DOHH2 (cell line): ENCODE data around the gene ESRRG.

Experiments
- H3F3A ChIP-seq: fragments of 200-600 bp; sonication (generic), shearing (Covaris generic); 2 replicates; pipeline ENCODE4 v1.6.0; 2016; ENCODE audit warnings: antibody characterized with exemption, mild to moderate bottlenecking; ENCODE audit not compliant: control insufficient read depth, insufficient read depth
- H3K27ac ChIP-seq: fragments of 200-600 bp; sonication (generic); 2 replicates; pipeline ENCODE4 v1.5.1; 2014; ENCODE audit warnings: low read depth, mild to moderate bottlenecking, low read length, moderate library complexity
- H3K27me3 ChIP-seq: fragments of 200-600 bp; sonication (generic); 2 replicates; pipeline ENCODE4 v1.6.1; 2014; ENCODE audit warnings: mild to moderate bottlenecking, low read length, mixed read lengths; ENCODE audit not compliant: control insufficient read depth
- H3K36me3 ChIP-seq: fragments of 200-600 bp; sonication (generic); 2 replicates; pipeline ENCODE4 v1.6.1; 2014; ENCODE audit warnings: mild to moderate bottlenecking, low read length, moderate library complexity, mixed read lengths; ENCODE audit not compliant: control insufficient read depth
- H3K4me1 ChIP-seq: fragments of 200-600 bp; sonication (generic); 2 replicates; pipeline ENCODE4 v1.6.1; 2014; ENCODE audit warnings: mild to moderate bottlenecking, low read length, mixed read lengths; ENCODE audit not compliant: control insufficient read depth
- H3K4me2 ChIP-seq: fragments of 200-600 bp; sonication (generic); 2 replicates; pipeline ENCODE4 v1.6.0; 2014; ENCODE audit warnings: mild to moderate bottlenecking, low read length, moderate library complexity
- H3K4me3 ChIP-seq: fragments of 200-600 bp; sonication (generic); 2 replicates; pipeline ENCODE4 v1.5.1; 2014; ENCODE audit warnings: mild to moderate bottlenecking, low read length, mixed read lengths
- H3K79me2 ChIP-seq: fragments of 200-600 bp; sonication (generic); 2 replicates; pipeline ENCODE4 v1.6.1; 2014; ENCODE audit warnings: mild to moderate bottlenecking, low read length, mixed read lengths; ENCODE audit not compliant: control insufficient read depth
- H3K9me2 ChIP-seq: fragments of 200-600 bp; sonication (generic); replicated peaks from 2 replicates; pipeline ENCODE4 v1.6.1; 2014; ENCODE audit warnings: mild to moderate bottlenecking, low read length, mixed read lengths; ENCODE audit not compliant: control insufficient read depth
- H3K9me3 ChIP-seq: fragments of 200-600 bp; sonication (generic); 2 replicates; pipeline ENCODE4 v1.6.1; 2014; ENCODE audit warnings: antibody characterized with exemption, low read length, mixed read lengths; ENCODE audit not compliant: control insufficient read depth, insufficient read depth
- H4K20me1 ChIP-seq: fragments of 200-600 bp; sonication (generic); 2 replicates; pipeline ENCODE4 v1.6.0; 2014; ENCODE audit warnings: low read depth, mild to moderate bottlenecking, antibody characterized with exemption, low read length, moderate library complexity; ENCODE audit not compliant: control insufficient read depth, insufficient read depth
- EZH2phosphoT487 ChIP-seq: fragments of 200-600 bp; sonication (generic); IDR thresholded peaks from 2 replicates; pipeline ENCODE4 v1.6.1; 2017; ENCODE audit warnings: borderline replicate concordance, mild to moderate bottlenecking, antibody characterized with exemption, low read length, moderate library complexity, mixed read lengths
- TF ChIP-seq, protein P1 (sequence below): fragments of 200-600 bp; sonication (generic); IDR thresholded peaks from one replicate; pipeline ENCODE4 v1.5.1; 2014; ENCODE audit warnings: antibody characterized with exemption, mild to moderate bottlenecking, low read depth, low read length; ENCODE audit not compliant: poor library complexity, severe bottlenecking

ESRRG gene

DNA sequence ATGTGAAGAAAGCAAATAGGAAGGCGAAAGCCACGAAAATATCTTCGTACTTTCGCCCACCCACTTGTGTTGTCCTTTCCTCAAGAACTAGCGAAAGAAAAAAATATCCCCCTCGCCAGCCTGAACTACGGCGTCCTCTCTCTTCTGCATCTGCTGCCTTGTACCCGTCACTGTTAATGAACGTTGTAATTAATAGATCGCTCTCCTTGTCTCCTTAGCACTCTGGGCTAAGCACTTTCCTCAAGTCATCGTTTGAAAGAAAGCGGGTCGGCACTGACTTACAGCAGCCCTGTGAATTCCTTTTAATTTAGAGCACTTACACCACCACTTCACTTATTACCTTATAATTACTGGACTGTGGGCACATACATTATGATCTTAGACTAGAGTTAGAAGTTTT lies 44.1 kb downstream of the ESRRG start:
- Histone ChIP-seq H4K20me1 (no peaks in the 10 kb centered on the region), H3K9me2 (no peaks in the 10 kb centered on the region), H3K4me2 (no peak overlapping the region), H3K36me3 (no peaks in the 10 kb centered on the region), H3F3A (no peaks in the 10 kb centered on the region), H3K9me3 (no peaks in the 10 kb centered on the region), H3K4me1 (no peaks in the 10 kb centered on the region), H3K79me2 (no peaks in the 10 kb centered on the region), H3K4me3 (no peak overlapping the region), H3K27ac (no peak overlapping the region), H3K27me3 (no peaks in the 10 kb centered on the region)
- TF ChIP-seq EZH2phosphoT487: no peak
- TF ChIP-seq, protein P1, sequence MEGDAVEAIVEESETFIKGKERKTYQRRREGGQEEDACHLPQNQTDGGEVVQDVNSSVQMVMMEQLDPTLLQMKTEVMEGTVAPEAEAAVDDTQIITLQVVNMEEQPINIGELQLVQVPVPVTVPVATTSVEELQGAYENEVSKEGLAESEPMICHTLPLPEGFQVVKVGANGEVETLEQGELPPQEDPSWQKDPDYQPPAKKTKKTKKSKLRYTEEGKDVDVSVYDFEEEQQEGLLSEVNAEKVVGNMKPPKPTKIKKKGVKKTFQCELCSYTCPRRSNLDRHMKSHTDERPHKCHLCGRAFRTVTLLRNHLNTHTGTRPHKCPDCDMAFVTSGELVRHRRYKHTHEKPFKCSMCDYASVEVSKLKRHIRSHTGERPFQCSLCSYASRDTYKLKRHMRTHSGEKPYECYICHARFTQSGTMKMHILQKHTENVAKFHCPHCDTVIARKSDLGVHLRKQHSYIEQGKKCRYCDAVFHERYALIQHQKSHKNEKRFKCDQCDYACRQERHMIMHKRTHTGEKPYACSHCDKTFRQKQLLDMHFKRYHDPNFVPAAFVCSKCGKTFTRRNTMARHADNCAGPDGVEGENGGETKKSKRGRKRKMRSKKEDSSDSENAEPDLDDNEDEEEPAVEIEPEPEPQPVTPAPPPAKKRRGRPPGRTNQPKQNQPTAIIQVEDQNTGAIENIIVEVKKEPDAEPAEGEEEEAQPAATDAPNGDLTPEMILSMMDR: no peak

DNA sequence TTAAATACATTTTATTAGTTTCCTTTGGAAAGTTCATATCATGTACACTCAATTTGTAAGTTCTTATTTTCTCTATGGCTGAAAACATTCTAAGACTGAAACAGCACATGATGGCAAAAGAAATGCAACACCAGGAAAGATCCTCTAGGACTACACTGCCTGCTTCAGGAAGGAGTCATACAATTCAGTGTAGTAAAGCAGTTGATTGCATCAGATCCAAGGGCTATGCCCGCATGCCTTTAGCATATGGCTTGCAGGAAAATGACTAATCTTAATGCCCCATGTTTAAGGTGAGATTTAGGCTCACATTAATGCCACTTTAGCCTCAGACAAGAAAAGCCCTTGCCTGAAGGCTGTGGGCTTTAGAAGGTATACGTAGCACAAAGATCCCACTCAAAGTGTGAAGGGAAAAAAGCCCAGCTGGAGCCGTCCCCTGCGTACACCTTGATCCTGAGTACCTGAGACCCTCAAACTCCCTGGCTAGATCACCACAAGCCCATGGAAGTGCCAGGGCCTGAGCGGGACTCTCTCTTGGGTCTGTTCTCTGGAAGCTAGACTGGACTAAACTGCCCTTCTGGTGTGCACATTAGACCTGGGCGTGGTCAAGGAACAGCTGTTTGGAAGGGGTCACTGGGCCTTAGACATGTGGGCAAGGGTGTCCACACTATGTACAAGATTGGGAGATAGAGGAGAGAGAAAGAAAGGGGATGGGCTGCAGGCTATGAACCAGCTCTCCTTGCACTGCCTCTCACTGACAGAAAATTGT lies 52.9 kb downstream of the ESRRG start:
- no peak for TF ChIP-seq EZH2phosphoT487
- TF ChIP-seq, protein P1: no peak
- Histone ChIP-seq H3K27ac (no peak overlapping the region), H3K9me3 (no peaks in the 10 kb centered on the region)

DNA sequence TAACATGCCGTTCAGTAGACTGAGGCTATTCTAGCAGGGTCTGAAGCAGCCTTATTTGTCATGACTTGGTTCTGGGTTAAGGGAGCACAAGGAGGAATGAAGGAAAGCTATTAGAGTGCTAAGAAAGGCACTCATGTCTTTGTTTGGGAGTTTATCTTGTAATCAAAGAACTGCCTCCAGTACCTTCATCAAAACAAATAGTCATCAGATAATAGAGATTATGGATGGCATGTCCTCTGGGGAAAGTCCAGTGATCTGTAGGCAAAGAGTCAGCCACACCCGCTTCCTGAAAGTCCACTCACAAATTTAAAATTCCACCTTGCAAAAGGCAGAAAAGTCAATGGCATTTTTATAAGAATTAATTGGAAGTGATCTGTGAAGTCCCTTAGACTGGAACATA lies 56.8 kb downstream of the ESRRG start:
- no peak overlapping the region for H3K4me2 ChIP-seq
- no peaks in the 10 kb centered on the region for H4K20me1 ChIP-seq
- TF ChIP-seq EZH2phosphoT487: no peak
- H3K4me1 ChIP-seq: no peaks in the 10 kb centered on the region
- H3K4me3 ChIP-seq: no peak overlapping the region
- H3K9me3 ChIP-seq: no peaks in the 10 kb centered on the region
- H3K9me2 ChIP-seq: no peaks in the 10 kb centered on the region
- no peaks in the 10 kb centered on the region for H3K79me2 ChIP-seq
- no peak overlapping the region for H3K27ac ChIP-seq
- no peaks in the 10 kb centered on the region for H3K36me3 ChIP-seq
- H3K27me3 ChIP-seq: no peaks in the 10 kb centered on the region
- no peaks in the 10 kb centered on the region for H3F3A ChIP-seq

More for the DNA sequence above, 52.9 kb downstream of the ESRRG start:
- no peaks in the 10 kb centered on the region for H3K4me1 ChIP-seq
- H3K4me3 ChIP-seq: no peak overlapping the region
- no peaks in the 10 kb centered on the region for H3K9me2 ChIP-seq
- no peaks in the 10 kb centered on the region for H3K79me2 ChIP-seq
- H3K36me3 ChIP-seq: no peaks in the 10 kb centered on the region
- no peaks in the 10 kb centered on the region for H3F3A ChIP-seq
- no peak overlapping the region for H3K4me2 ChIP-seq
- H3K27me3 ChIP-seq: no peaks in the 10 kb centered on the region
- H4K20me1 ChIP-seq: no peaks in the 10 kb centered on the region

DNA sequence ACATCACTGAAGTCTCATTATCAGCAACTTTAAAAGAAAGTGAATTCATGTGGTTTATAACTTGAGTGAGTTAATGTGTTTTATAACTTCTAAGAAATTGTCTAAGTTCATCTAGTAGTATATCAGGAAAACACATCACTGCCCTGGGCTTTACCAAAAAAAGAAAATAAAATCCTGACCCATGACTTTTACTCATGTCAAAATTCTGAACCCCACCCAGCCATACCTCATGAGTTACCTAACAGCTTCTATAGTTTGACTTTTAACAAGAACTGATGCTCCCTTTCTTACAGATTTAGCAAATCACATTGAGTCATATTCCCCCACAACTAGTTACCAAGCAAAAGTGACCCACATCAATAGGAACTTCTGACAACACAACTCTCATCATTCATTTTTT lies 57.4 kb downstream of the ESRRG start:
- Histone ChIP-seq H3K4me3 (no peak overlapping the region), H3K9me2 (no peaks in the 10 kb centered on the region), H3K27me3 (no peaks in the 10 kb centered on the region), H3K4me1 (no peaks in the 10 kb centered on the region), H3F3A (no peaks in the 10 kb centered on the region), H4K20me1 (no peaks in the 10 kb centered on the region), H3K9me3 (no peaks in the 10 kb centered on the region), H3K36me3 (no peaks in the 10 kb centered on the region), H3K79me2 (no peaks in the 10 kb centered on the region), H3K4me2 (no peak overlapping the region), H3K27ac (no peak overlapping the region)
- TF ChIP-seq, protein P1: no peak
- TF ChIP-seq EZH2phosphoT487: no peak
